Esophagus muscularis mucosa (tissue), 2 donors: ENCODE data around the gene COPA.

Source experiments
- POLR2A ChIP-seq: fragments of 450-650 bp; IDR thresholded peaks from one replicate; pipeline ENCODE4 v1.6.1; 2017; ENCODE audit warnings: antibody characterized with exemption, moderate library complexity, mild to moderate bottlenecking, low read depth
- POLR2AphosphoS5 ChIP-seq, 2 donors: sonication (generic); formaldehyde crosslinking; IDR thresholded peaks; one replicate each; pipeline ENCODE4 v1.6.1; 2017; ENCODE audit warnings: antibody characterized with exemption in 2 of 2

DNA sequence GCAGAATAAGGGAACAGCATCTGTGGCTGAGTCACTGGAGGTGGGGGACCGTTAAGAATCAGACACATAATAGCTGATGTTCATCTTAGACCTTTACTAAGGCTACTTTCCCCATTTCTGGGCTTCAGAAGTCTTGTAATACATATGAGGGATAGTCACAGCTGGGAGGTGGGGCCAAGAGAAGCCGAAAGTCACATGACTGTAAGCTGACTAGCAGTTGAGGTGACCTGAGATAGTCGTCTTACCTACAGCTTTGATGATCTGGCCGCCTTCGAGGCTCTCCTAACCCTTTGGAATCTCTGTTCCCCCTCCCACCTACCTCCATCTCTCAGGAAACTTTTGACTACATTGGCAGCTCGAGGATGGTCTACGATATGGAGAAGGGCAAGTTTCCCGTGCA, 9.5 kb upstream of the COPA start:
- TF ChIP-seq POLR2A (no peak), POLR2AphosphoS5 (IDR thresholded peaks at IDR 0.05) (no peak)
